ENCODE measurements around the gene TRAPPC3L. TPM values are rescaled to one million over a fixed set of nuclear protein-coding genes. Genes with fewer than 3 reads are reported as not detected.
A peak's percentile ranks its signal among the peaks of the same experiment; 100 is the strongest.

The TRAPPC3L gene
- total and polyA plus RNA-seq, 9 of the 15 experiments (the other 6 are each of a cell fraction or from before 2014, with no cell fraction given), result not detected

DNA sequence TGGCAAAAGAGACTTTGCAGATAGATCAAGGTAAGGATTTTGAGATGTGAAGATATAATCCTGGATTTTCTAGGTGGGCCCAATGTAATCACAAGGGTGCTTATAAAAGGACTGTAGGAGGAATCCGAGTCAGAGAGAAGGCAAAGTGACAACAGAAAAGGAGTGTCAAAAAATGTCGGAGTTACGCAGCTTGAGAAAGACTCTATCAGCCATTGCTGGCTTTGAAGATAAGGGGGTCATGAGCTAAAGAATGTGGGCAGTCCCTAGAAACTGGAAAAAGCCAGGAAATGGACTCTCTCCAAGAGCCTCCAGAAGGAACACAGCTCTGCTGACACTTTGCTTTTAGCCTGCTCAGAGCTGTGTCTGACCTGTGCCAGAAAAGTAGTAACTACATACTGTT is 17.1 kb upstream of the TRAPPC3L start (continued):
- TF ChIP-seq STAT6 (CRISPR knock-in tag; IDR thresholded peaks at IDR 0.05) (no peak), ZBTB17 (CRISPR knock-in tag; IDR thresholded peaks at IDR 0.05) (no peak), ARNT (IDR thresholded peaks at IDR 0.05) (no peak), HMBOX1 (IDR thresholded peaks at IDR 0.05) (no peak), ATF1 (CRISPR knock-in tag; IDR thresholded peaks at IDR 0.05) (no peak), ATF1 (tag; IDR thresholded peaks at IDR 0.05) (peak; percentile 33; the same call in 1 of the 2 replicates), MCM2 (IDR thresholded peaks at IDR 0.05; ENCODE audit: low read depth) (no peak), FOXP4 (CRISPR knock-in tag; IDR thresholded peaks at IDR 0.05; ENCODE audit: borderline replicate concordance) (no peak), COPS2 (conservative IDR thresholded peaks at IDR 0.05) (no peak), HLTF (IDR thresholded peaks at IDR 0.05) (no peak), ZNF639 (CRISPR knock-in tag; conservative IDR thresholded peaks at IDR 0.05 in 1 of 2, IDR thresholded peaks at IDR 0.05 in 1 of 2) (peak in 1 of 2 experiments; percentile 45; a peak in 1 of 4 replicates), NR1H2 (CRISPR knock-in tag; IDR thresholded peaks at IDR 0.05) (no peak), POLR2G (IDR thresholded peaks at IDR 0.05; ENCODE audit: low read depth, low read length) (no peak), ZBTB12 (CRISPR knock-in tag; IDR thresholded peaks at IDR 0.05) (no peak), NFE2 (IDR thresholded peaks at IDR 0.05; ENCODE audit: low read depth) (no peak), MCM3 (IDR thresholded peaks at IDR 0.05) (no peak), KDM5B (IDR thresholded peaks at IDR 0.05; ENCODE audit: insufficient replicate concordance, low read depth, low read length) (no peak), CBFA2T2 (conservative IDR thresholded peaks at IDR 0.05) (peak; percentile 66)
- TF ChIP-seq, protein P1, sequence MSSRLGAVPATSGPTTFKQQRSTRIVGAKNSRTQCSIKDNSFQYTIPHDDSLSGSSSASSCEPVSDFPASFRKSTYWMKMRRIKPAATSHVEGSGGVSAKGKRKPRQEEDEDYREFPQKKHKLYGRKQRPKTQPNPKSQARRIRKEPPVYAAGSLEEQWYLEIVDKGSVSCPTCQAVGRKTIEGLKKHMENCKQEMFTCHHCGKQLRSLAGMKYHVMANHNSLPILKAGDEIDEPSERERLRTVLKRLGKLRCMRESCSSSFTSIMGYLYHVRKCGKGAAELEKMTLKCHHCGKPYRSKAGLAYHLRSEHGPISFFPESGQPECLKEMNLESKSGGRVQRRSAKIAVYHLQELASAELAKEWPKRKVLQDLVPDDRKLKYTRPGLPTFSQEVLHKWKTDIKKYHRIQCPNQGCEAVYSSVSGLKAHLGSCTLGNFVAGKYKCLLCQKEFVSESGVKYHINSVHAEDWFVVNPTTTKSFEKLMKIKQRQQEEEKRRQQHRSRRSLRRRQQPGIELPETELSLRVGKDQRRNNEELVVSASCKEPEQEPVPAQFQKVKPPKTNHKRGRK (tag; IDR thresholded peaks at IDR 0.05), result no peak
